ENCODE results near the gene DHRSX.
"Not testable (repeated sequence)": the region's sequence is repeated elsewhere in the genome, so short reads cannot be mapped to it uniquely, and the experiment has no call there.

DNA sequence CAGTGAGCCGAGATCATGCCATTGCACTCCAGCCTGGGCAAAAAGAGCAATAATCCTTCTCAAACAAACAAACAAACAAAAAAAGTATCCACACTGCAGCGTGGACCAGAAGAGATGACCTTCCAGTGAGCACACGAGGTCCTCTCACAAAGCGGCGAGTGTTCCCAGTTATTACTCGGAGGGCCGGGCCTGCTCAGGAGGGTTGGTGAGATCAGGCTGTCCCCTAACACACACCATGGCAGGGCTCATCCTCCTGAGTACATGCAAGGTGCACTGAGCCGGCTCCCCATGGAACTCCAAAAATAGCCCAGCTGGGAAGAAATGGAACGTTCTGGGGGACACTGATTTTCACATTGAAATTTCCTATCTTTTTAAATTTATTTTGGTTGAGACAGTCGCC lies 40.7 kb downstream of the DHRSX start:
- TF ChIP-seq, protein P1, sequence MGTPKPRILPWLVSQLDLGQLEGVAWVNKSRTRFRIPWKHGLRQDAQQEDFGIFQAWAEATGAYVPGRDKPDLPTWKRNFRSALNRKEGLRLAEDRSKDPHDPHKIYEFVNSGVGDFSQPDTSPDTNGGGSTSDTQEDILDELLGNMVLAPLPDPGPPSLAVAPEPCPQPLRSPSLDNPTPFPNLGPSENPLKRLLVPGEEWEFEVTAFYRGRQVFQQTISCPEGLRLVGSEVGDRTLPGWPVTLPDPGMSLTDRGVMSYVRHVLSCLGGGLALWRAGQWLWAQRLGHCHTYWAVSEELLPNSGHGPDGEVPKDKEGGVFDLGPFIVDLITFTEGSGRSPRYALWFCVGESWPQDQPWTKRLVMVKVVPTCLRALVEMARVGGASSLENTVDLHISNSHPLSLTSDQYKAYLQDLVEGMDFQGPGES (IDR thresholded peaks at IDR 0.05): not testable (repeated sequence)
- TF ChIP-seq SMARCA5 (IDR thresholded peaks at IDR 0.05): not testable (repeated sequence)
